CD4-positive, alpha-beta memory T cell (primary cell): ENCODE measurements around the gene IFITM10. TPM values are rescaled to one million over a fixed set of nuclear protein-coding genes. Genes with fewer than 3 reads are reported as not detected.

Experiments used
- CTCF ChIA-PET: fragments of 350-600 bp; sonication (Branson Sonifier 250); formaldehyde crosslinking; loops from one replicate; lab custom pipeline; 2021; ENCODE audit warnings: inconsistent platforms; ENCODE audit not compliant: partially characterized antibody; lab: Charles Lee
- POLR2A ChIA-PET: fragments of 350-600 bp; sonication (Branson Sonifier 250); formaldehyde crosslinking; loops from one replicate; lab custom pipeline; 2021; ENCODE audit not compliant: partially characterized antibody; lab: Charles Lee
- DNase-seq, 5 donors: peaks; one replicate each; pipeline versions ENCODE4 v3.0.0 to v3.0.0-alpha.2; 2020 to 2022; ENCODE audit warnings: mixed read lengths in 1 of 5
- H3K27ac ChIP-seq: one replicate; pipeline ENCODE4 v1.7.0; 2013; ENCODE audit warnings: low read depth, low read length
- H3K27me3 ChIP-seq: 2 replicates; pipeline ENCODE4 v1.7.0; 2013; ENCODE audit warnings: mild to moderate bottlenecking, low read length, moderate library complexity; ENCODE audit not compliant: insufficient read depth
- H3K36me3 ChIP-seq: 2 replicates; pipeline ENCODE4 v1.7.0; 2013; ENCODE audit warnings: mild to moderate bottlenecking, low read length, moderate library complexity; ENCODE audit not compliant: insufficient read depth
- H3K4me1 ChIP-seq: 2 replicates; pipeline ENCODE4 v1.7.0; 2013; ENCODE audit warnings: mild to moderate bottlenecking, low read length, moderate library complexity; ENCODE audit not compliant: insufficient read depth
- H3K4me3 ChIP-seq, 2 donors: one replicate each; pipeline ENCODE4 v1.7.0; 2013; ENCODE audit warnings: low read length in 2 of 2, mild to moderate bottlenecking in 1 of 2
- H3K9me3 ChIP-seq, 2 donors: one replicate each; pipeline ENCODE4 v1.7.0; 2013; ENCODE audit warnings: low read length in 2 of 2, control low read depth in 1 of 2; ENCODE audit not compliant: control insufficient read depth in 1 of 2
- H3K27ac Mint-ChIP-seq, 7 donors: one replicate each; pipeline ENCODE4 v1.8.0; 2020 to 2021; ENCODE audit warnings: mixed read lengths in 7 of 7, mild to moderate bottlenecking in 6 of 7, inconsistent platforms in 3 of 7, moderate library complexity in 3 of 7
- H3K27me3 Mint-ChIP-seq, 2 donors: one replicate each; pipeline ENCODE4 v1.8.0; 2020 to 2021; ENCODE audit warnings: mixed read lengths in 2 of 2
- H3K36me3 Mint-ChIP-seq, 2 donors: one replicate each; pipeline ENCODE4 v1.8.0; 2020 to 2021; ENCODE audit warnings: mixed read lengths in 2 of 2, inconsistent platforms in 1 of 2, mild to moderate bottlenecking in 1 of 2
- H3K4me1 Mint-ChIP-seq, 4 donors: one replicate each; pipeline ENCODE4 v1.8.0; 2020 to 2021; ENCODE audit warnings: mixed read lengths in 4 of 4, mild to moderate bottlenecking in 1 of 4
- H3K4me3 Mint-ChIP-seq, 8 donors: one replicate each; pipeline ENCODE4 v1.8.0; 2020 to 2021; ENCODE audit warnings: mixed read lengths in 8 of 8, mild to moderate bottlenecking in 7 of 8, moderate library complexity in 6 of 8, inconsistent platforms in 3 of 8
- H3K9me3 Mint-ChIP-seq, 8 donors: one replicate each; pipeline ENCODE4 v1.8.0; 2020 to 2021; ENCODE audit warnings: mixed read lengths in 8 of 8, mild to moderate bottlenecking in 5 of 8, inconsistent platforms in 3 of 8, moderate library complexity in 1 of 8
- intact Hi-C: fragments of 100-400 bp; cut with micrococcal nuclease; formaldehyde crosslinking; loops from one replicate; pipeline ENCODE4 v1.15.1; 2023
- polyA plus RNA-seq, 2 donors: library from polyadenylated mRNA; unstranded; fragments of 300-500 nt; fragmentation: Illumina TruSeq; gene quantifications; one replicate each; pipeline ENCODE4 v1.2.3, GENCODE V29; 2021
- total RNA-seq, 2 experiments: library from RNA; stranded (reverse); gene quantifications; one replicate each; pipeline ENCODE4 v1.2.3, GENCODE V29; 2021

Gene IFITM10
- total and polyA plus RNA-seq, 4 experiments from 2014 or later: 1.6 to 1.8 TPM; not detected in 2

- peaks cover 35 to 58% of the 10 kb centered on the region in 2 donors for H3K27me3 Mint-ChIP-seq
- peaks cover 5 to 16% (median 10%) of the 10 kb centered on the region in 4 donors for H3K4me1 Mint-ChIP-seq
- H3K9me3 Mint-ChIP-seq: no peaks in the 10 kb centered on the region
- Histone ChIP-seq H3K4me3 (no peak overlapping the region), H3K9me3 (no peaks in the 10 kb centered on the region), H3K27me3 (peaks cover 24% of the 10 kb centered on the region), H3K4me1 (peaks cover 14% of the 10 kb centered on the region), H3K36me3 (no peaks in the 10 kb centered on the region), H3K27ac (no peak overlapping the region)
- intact Hi-C loops: no loop called here
- peak overlapping the region in 2 of 7 donors; percentile 2 to 4 for H3K27ac Mint-ChIP-seq
- DNase-seq: no peak
- POLR2A ChIA-PET: no interaction called here
- CTCF ChIA-PET: no interaction called here
- peak overlapping the region in 6 of 8 donors; percentile 2 to 63 (median 22) for H3K4me3 Mint-ChIP-seq
- no peaks in the 10 kb centered on the region for H3K36me3 Mint-ChIP-seq
These were observed 21.3 kb downstream of the IFITM10 start for GRCh38 chr11:1728931-1729691.

- H3K27ac ChIP-seq: no peak overlapping the region
- DNase-seq: no peak
- peak overlapping the region in 1 of 7 donors; percentile 4 for H3K27ac Mint-ChIP-seq
- no peaks in the 10 kb centered on the region for H3K9me3 ChIP-seq
- no peak overlapping the region for H3K4me3 ChIP-seq
- H3K4me1 ChIP-seq: peaks cover 9% of the 10 kb centered on the region
- ChIA-PET CTCF (no interaction called here), POLR2A (no interaction called here)
- H3K27me3 ChIP-seq: peaks cover 24% of the 10 kb centered on the region
- intact Hi-C loops: no loop called here
- peaks cover 32 to 51% of the 10 kb centered on the region in 2 donors for H3K27me3 Mint-ChIP-seq
- H3K4me3 Mint-ChIP-seq: no peak overlapping the region
- no peaks in the 10 kb centered on the region for H3K36me3 Mint-ChIP-seq
- H3K9me3 Mint-ChIP-seq: no peaks in the 10 kb centered on the region
- H3K4me1 Mint-ChIP-seq: peaks cover 0 to 14% (median 5%) of the 10 kb centered on the region in 4 donors
- H3K36me3 ChIP-seq: no peaks in the 10 kb centered on the region
These were observed 22.1 kb downstream of the IFITM10 start for GRCh38 chr11:1728301-1728700.

GRCh38 chr11:1727861-1728260 is 22.5 kb downstream of the IFITM10 start:
- Mint-ChIP-seq H3K4me3 (no peak overlapping the region), H3K27me3 (peaks cover 32 to 51% of the 10 kb centered on the region in 2 donors), H3K9me3 (no peaks in the 10 kb centered on the region), H3K27ac (no peak overlapping the region), H3K36me3 (no peaks in the 10 kb centered on the region), H3K4me1 (peaks cover 0 to 14% (median 5%) of the 10 kb centered on the region in 4 donors)
- H3K4me3 ChIP-seq: no peak overlapping the region
- peaks cover 24% of the 10 kb centered on the region for H3K27me3 ChIP-seq
- CTCF ChIA-PET: no interaction called here
- DNase-seq: no peak
- intact Hi-C loops: no loop called here
- H3K9me3 ChIP-seq: no peaks in the 10 kb centered on the region
- H3K27ac ChIP-seq: no peak overlapping the region
- POLR2A ChIA-PET: no interaction called here
- H3K4me1 ChIP-seq: peaks cover 9% of the 10 kb centered on the region
- no peaks in the 10 kb centered on the region for H3K36me3 ChIP-seq

- ChIA-PET CTCF (interaction anchor here (0.6 kb wide), 1 partner anchor 105 kb away, joined by 3 read pairs; no protein-coding TSS in a partner anchor), POLR2A (no interaction called here)
- Mint-ChIP-seq H3K4me1 (peaks cover 0 to 14% (median 5%) of the 10 kb centered on the region in 4 donors), H3K9me3 (no peaks in the 10 kb centered on the region), H3K27ac (peak overlapping the region in 1 of 7 donors; percentile 9), H3K36me3 (no peaks in the 10 kb centered on the region), H3K4me3 (no peak overlapping the region), H3K27me3 (peaks cover 30 to 50% of the 10 kb centered on the region in 2 donors)
- no peaks in the 10 kb centered on the region for H3K9me3 ChIP-seq
- no peak overlapping the region for H3K4me3 ChIP-seq
- intact Hi-C loops: no loop called here
- H3K4me1 ChIP-seq: peaks cover 9% of the 10 kb centered on the region
- H3K36me3 ChIP-seq: no peaks in the 10 kb centered on the region
- H3K27me3 ChIP-seq: peaks cover 24% of the 10 kb centered on the region
- no peak for DNase-seq
- no peak overlapping the region for H3K27ac ChIP-seq
These were observed 23.2 kb downstream of the IFITM10 start for GRCh38 chr11:1727096-1727690.

- ChIA-PET CTCF (interaction anchor here (1.4 kb wide), 1 partner anchor 27 kb away, joined by 3 read pairs; no protein-coding TSS in a partner anchor), POLR2A (no interaction called here)
- Histone ChIP-seq H3K27ac (no peak overlapping the region), H3K27me3 (peaks cover 2% of the 10 kb centered on the region), H3K36me3 (no peaks in the 10 kb centered on the region), H3K4me3 (no peak overlapping the region), H3K9me3 (no peaks in the 10 kb centered on the region), H3K4me1 (no peaks in the 10 kb centered on the region)
- peaks cover 0 to 1% (median 0%) of the 10 kb centered on the region in 8 donors for H3K9me3 Mint-ChIP-seq
- intact Hi-C loops: no loop called here
- H3K4me1 Mint-ChIP-seq: no peaks in the 10 kb centered on the region
- H3K36me3 Mint-ChIP-seq: no peaks in the 10 kb centered on the region
- H3K4me3 Mint-ChIP-seq: no peak overlapping the region
- no peak for DNase-seq
- peaks cover 2 to 10% of the 10 kb centered on the region in 2 donors for H3K27me3 Mint-ChIP-seq
- H3K27ac Mint-ChIP-seq: no peak overlapping the region
These were observed 30.6 kb downstream of the IFITM10 start for GRCh38 chr11:1719781-1720180.

- Histone ChIP-seq H3K9me3 (no peaks in the 10 kb centered on the region), H3K27ac (no peak overlapping the region), H3K27me3 (no peaks in the 10 kb centered on the region), H3K4me3 (no peak overlapping the region), H3K36me3 (no peaks in the 10 kb centered on the region), H3K4me1 (no peaks in the 10 kb centered on the region)
- Mint-ChIP-seq H3K27ac (no peak overlapping the region), H3K9me3 (peaks cover 0 to 1% (median 0%) of the 10 kb centered on the region in 8 donors), H3K36me3 (no peaks in the 10 kb centered on the region), H3K4me1 (no peaks in the 10 kb centered on the region), H3K4me3 (no peak overlapping the region), H3K27me3 (peaks cover 4 to 5% of the 10 kb centered on the region in 2 donors)
- ChIA-PET CTCF (interaction anchor here (1.4 kb wide), 1 partner anchor 26 kb away, joined by 3 read pairs; no protein-coding TSS in a partner anchor), POLR2A (no interaction called here)
- no peak for DNase-seq
- intact Hi-C loops: no loop called here
These were observed 32.1 kb downstream of the IFITM10 start for GRCh38 chr11:1718326-1718725.

- ChIA-PET POLR2A (interaction anchor here (0.8 kb wide), 1 partner anchor 46 kb away, joined by 3 read pairs; the partner anchor contains the start of gene CTSD), CTCF (no interaction called here)
- no peak overlapping the region for H3K4me3 ChIP-seq
- H3K9me3 Mint-ChIP-seq: peaks cover 0 to 1% (median 0%) of the 10 kb centered on the region in 8 donors
- no peaks in the 10 kb centered on the region for H3K4me1 Mint-ChIP-seq
- no peak overlapping the region for H3K4me3 Mint-ChIP-seq
- no peak overlapping the region for H3K27ac ChIP-seq
- H3K27me3 ChIP-seq: no peaks in the 10 kb centered on the region
- H3K36me3 Mint-ChIP-seq: no peaks in the 10 kb centered on the region
- H3K36me3 ChIP-seq: no peaks in the 10 kb centered on the region
- no peak for DNase-seq
- peaks cover 4 to 7% of the 10 kb centered on the region in 2 donors for H3K27me3 Mint-ChIP-seq
- intact Hi-C loops: no loop called here
- H3K27ac Mint-ChIP-seq: no peak overlapping the region
- H3K9me3 ChIP-seq: no peaks in the 10 kb centered on the region
- no peaks in the 10 kb centered on the region for H3K4me1 ChIP-seq
These were observed 32.6 kb downstream of the IFITM10 start for GRCh38 chr11:1717745-1718144.
